D721Med (cell line): Measurements from ENCODE around the gene HBQ1.

Source experiments
- DNase-seq: peaks from one replicate; pipeline ENCODE4 v3.0.0; 2011; ENCODE audit warnings: low spot score; ENCODE audit not compliant: insufficient read length
- FAIRE-seq: peaks from 2 replicates; lab custom pipeline; 2011; peaks lifted over from hg19 to GRCh38; lab: Jason Lieb, UNC
- CTCF ChIP-seq: IDR thresholded peaks from 2 replicates; pipeline ENCODE4 v1.5.1; 2012; ENCODE audit warnings: mild to moderate bottlenecking, control low read depth; ENCODE audit not compliant: insufficient read depth; ENCODE audit errors: missing control alignments

The HBQ1 gene

GRCh38 chr16:187330-187729 is 7.1 kb downstream of the HBQ1 start:
- no peak for TF ChIP-seq CTCF
- no peak for FAIRE-seq
- DNase-seq = no peak

- DNase-seq = no peak
- no peak for FAIRE-seq
- TF ChIP-seq CTCF = peak; percentile 17
Measured at GRCh38 chr16:188674-189073, 8.4 kb downstream of the HBQ1 start.

DNA sequence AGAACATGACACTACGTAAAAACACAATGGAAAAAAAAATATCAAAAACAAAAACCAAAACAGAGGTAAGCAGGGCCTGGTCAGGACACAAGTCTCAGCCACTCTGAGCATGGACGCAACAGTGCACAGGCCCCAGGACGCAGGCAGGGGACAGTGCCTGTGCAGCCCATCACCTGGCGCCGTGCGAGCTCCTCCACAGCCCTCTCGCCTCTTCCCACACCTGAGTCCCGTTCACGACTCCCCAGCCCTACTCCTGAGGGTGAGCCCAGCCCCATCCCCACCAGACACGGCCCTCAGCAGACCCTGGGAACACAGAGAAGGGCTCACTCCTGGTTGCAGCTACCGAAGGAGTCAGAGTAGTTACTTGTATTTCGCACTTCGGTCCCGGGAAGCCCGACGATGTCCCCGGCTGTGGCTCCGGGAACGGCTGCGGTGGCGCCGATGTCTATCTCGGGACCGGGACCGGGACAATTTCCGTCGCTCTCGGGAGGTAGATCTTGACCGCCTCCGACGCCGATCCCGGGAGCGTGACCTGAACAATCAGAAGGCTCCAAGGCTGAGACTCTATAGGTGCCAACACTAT is 9.4 kb downstream of the HBQ1 start:
- FAIRE-seq = no peak
- no peak for DNase-seq

DNA sequence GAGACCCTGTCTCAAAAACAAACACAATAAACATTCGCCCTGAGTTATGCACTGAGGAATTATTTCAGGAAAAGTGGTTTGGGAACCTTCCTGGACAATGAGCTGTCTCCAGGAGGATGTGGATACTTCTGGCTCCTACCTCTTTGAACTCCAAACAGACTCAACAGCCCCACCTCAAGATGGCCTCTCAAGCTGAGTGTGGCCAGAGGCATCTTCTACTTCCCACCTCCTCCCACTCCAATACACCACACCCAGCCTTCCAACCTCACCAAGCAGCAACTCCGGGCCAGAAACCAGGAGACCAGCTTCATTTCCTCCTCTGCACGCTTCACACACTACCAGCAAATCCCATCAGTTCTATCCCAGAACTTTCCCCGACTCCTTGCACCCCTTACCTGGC is 11.6 kb downstream of the HBQ1 start:
- DNase-seq (no peak), FAIRE-seq (no peak)
- no peak for TF ChIP-seq CTCF

More for the DNA sequence above, 9.4 kb downstream of the HBQ1 start:
- TF ChIP-seq CTCF = no peak

DNA sequence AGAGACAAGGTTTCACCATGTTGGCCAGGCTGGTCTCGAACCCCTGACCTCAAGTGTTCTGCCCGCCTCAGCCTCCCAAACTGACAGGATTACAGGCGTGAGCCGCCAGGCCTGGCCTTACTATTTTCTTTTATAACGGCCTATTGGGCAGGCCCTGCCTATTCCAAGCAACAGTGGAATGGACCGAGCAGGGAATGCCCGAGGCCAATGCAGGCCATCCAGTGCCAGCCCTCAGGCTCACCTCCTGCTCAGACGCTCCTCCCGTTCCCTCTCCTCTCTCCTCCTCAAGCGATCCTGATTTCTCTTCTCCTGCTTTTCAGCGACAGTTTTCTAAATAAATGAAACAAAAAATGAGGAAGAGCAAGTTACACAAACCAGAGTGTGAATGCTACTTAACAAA is 12.4 kb downstream of the HBQ1 start:
- no peak for FAIRE-seq
- no peak for TF ChIP-seq CTCF
- no peak for DNase-seq

DNA sequence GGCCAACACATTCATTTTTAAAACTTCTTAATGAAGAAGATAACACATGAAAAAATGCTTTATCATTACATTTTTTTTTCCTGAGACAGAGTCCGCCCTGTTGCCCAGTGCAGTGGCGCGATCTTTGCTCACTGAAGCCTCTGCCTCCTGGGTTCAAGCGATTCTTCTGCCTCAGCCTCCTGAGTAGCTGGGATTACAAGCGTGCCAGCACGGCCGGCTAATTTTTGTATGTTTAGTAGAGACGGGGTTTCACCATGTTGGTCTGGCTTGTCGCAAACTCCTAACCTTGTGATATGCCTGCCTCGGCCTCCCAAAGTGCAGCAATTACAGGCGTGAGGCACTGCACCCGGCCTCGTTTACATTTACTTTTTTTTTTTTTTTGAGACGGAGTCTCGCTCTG is 13.2 kb downstream of the HBQ1 start:
- no peak for TF ChIP-seq CTCF
- no peak for DNase-seq
- no peak for FAIRE-seq

DNA sequence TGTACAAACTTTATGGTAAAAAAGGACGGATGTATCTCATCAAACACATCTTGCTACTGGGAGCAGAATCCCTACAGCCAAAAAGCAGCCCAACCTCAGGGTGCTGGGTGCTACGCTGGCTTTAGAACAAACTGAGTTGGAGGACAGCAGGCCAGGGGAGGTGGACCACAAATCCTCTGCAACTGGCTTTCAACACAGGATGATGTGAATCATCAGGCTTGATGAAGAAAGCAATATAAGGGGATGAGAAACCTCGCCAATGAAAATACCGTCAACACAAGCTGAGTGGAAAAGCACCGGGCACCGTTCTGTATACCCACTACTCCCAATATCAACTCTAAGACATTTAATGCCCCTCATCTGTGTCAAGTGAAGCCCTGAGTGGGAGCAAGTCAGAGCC is 14.3 kb downstream of the HBQ1 start:
- DNase-seq (no peak), FAIRE-seq (no peak)
- no peak for TF ChIP-seq CTCF
